ENCODE results near the gene HTD2.

GRCh38 chr3:58351920-58352319 lies 45.6 kb downstream of the HTD2 start:
- no peak for TF ChIP-seq U2AF2 (optimal IDR thresholded peaks at IDR 0.05; ENCODE audit: low read depth, low read length)
- no peak for TF ChIP-seq POLR2AphosphoS2 (IDR thresholded peaks at IDR 0.05; ENCODE audit: low read length)
- TF ChIP-seq SP1 (CRISPR knock-in tag; IDR thresholded peaks at IDR 0.05) = no peak
- TF ChIP-seq TEAD1 (CRISPR knock-in tag; IDR thresholded peaks at IDR 0.05) = no peak
- no peak for TF ChIP-seq FOXA3 (CRISPR knock-in tag; conservative IDR thresholded peaks at IDR 0.05 in 1 of 2, IDR thresholded peaks at IDR 0.05 in 1 of 2)
- TF ChIP-seq, protein P1, sequence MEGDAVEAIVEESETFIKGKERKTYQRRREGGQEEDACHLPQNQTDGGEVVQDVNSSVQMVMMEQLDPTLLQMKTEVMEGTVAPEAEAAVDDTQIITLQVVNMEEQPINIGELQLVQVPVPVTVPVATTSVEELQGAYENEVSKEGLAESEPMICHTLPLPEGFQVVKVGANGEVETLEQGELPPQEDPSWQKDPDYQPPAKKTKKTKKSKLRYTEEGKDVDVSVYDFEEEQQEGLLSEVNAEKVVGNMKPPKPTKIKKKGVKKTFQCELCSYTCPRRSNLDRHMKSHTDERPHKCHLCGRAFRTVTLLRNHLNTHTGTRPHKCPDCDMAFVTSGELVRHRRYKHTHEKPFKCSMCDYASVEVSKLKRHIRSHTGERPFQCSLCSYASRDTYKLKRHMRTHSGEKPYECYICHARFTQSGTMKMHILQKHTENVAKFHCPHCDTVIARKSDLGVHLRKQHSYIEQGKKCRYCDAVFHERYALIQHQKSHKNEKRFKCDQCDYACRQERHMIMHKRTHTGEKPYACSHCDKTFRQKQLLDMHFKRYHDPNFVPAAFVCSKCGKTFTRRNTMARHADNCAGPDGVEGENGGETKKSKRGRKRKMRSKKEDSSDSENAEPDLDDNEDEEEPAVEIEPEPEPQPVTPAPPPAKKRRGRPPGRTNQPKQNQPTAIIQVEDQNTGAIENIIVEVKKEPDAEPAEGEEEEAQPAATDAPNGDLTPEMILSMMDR (IDR thresholded peaks at IDR 0.05 in 2 of 3, conservative IDR thresholded peaks at IDR 0.05 in 1 of 3; ENCODE audit: insufficient read depth in 2 of 3, low read depth in 1 of 3, low read length in 3 of 3) = no peak
- no peak for TF ChIP-seq CEBPZ (IDR thresholded peaks at IDR 0.05; ENCODE audit: borderline replicate concordance, low read depth, low read length)

Measured in K562 (cell line).